LNCAP (cell line): Measurements from ENCODE around the gene TUBGCP2.

Experiments used
- TF ChIP-seq, protein P1 (sequence below): fragments of 450-650 bp; IDR thresholded peaks from 2 replicates; pipeline ENCODE4 v1.5.1; 2017; ENCODE audit warnings: mild to moderate bottlenecking

The TUBGCP2 gene

DNA sequence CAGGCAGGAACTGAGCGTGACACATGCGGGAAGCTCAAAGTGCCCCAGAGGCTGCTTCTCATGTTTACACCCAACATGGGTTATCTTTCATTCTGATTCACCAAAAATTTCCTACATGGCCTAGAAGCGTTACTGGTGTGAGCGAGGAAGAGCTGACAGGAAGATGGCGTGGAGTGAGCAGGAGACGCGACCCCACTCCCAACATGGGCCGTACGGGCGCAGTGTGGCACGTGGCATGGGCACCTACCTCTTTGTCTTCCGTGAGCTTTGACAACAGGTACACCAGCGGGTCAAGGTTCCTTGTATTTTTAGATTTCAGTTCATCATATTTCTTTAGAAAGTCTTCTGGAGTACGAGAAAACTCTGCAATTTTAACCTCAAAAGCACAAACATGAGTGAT, 8.9 kb downstream of the TUBGCP2 start:
- TF ChIP-seq, protein P1, sequence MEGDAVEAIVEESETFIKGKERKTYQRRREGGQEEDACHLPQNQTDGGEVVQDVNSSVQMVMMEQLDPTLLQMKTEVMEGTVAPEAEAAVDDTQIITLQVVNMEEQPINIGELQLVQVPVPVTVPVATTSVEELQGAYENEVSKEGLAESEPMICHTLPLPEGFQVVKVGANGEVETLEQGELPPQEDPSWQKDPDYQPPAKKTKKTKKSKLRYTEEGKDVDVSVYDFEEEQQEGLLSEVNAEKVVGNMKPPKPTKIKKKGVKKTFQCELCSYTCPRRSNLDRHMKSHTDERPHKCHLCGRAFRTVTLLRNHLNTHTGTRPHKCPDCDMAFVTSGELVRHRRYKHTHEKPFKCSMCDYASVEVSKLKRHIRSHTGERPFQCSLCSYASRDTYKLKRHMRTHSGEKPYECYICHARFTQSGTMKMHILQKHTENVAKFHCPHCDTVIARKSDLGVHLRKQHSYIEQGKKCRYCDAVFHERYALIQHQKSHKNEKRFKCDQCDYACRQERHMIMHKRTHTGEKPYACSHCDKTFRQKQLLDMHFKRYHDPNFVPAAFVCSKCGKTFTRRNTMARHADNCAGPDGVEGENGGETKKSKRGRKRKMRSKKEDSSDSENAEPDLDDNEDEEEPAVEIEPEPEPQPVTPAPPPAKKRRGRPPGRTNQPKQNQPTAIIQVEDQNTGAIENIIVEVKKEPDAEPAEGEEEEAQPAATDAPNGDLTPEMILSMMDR = no peak

GRCh38 chr10:133299224-133299623, 9.4 kb downstream of the TUBGCP2 start:
- TF ChIP-seq, protein P1 = no peak

GRCh38 chr10:133298466-133298865, 10.2 kb downstream of the TUBGCP2 start:
- TF ChIP-seq, protein P1 = no peak

- TF ChIP-seq, protein P1 = no peak
These were observed 11.2 kb downstream of the TUBGCP2 start for GRCh38 chr10:133297504-133297903.

DNA sequence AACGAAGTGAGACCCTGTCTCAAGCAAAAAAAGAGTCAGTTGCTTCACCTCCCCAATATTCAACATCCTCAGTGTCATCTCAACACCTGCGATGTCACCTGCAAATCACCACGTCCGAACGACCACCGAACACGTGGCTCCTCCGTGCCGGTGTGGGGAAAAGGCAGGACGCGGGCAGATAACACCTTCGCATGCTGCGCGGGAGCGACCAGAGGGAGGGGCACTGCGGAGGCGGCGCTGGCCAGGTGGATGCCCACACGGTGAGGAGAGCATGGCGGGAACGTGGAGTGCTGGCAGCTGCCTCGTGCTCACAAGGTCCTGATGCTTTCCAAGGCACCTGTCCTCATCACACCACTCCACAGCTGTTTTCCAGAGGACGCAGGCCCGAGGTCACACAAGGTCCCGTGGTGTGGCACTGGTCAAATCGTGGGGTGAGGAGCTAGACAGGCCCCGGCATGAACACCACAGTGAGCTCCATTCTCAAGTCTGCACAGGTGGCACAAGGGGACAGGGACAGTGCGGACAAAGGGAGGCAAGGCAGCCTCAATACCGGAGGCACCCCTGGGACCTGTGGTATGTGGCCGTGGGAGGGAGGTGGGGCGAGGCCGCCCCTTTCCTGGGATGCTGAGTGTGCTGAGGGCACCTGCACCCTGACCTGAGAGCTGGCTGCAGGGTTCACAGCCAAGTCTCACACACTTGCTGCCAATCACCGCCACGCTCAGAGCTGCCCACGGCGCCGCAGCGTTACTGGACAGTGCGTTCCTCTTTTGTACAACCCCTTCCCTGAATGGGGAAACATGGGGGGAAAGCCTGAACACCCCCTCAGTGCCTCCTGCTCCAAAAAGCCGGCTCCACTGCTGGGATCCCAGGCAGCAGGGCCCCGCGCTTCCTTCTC, 13.0 kb downstream of the TUBGCP2 start:
- TF ChIP-seq, protein P1 = no peak

- TF ChIP-seq, protein P1 = no peak
These were observed 14.5 kb downstream of the TUBGCP2 start for GRCh38 chr10:133294189-133294588.

DNA sequence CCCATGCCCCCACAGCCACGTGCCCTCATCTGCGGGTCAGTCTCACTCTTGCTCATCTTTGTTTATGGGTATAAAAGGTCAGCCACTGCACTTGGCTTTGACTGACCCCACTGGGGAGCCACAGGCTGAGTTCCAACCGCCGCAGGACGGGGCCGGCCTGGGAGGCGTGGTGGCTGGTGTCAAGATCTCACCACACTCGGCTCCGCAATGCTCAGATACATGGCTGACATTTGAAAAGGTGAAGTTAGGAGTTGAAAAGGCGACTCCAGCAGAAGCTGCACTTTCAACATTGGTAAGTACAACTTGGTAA, 14.9 kb downstream of the TUBGCP2 start:
- TF ChIP-seq, protein P1 = no peak
